ENCODE measurements around the gene HSD17B1.

HSD17B1 gene

DNA sequence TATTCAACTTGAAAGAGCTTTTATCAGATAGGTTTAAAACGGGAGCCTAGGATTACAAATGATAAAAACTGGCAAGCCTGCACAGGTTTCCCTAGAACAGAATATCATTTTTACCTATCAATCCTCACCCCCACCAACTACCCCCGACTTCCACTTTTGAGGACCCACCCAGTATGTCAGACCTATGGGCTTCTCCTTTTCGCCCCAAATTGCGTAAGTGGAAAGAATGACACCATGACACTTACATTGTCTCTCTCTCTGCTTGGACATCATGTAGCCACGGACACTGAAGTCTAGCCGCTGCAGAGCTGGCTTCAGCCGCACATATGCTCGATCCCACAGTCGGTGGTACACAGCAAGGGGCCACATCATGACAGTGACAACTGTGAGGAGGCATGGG is 32.2 kb downstream of the HSD17B1 start:
- no peak for DNase-seq (ENCODE audit: extremely low read depth, low read depth)
- TF ChIP-seq, protein P1, sequence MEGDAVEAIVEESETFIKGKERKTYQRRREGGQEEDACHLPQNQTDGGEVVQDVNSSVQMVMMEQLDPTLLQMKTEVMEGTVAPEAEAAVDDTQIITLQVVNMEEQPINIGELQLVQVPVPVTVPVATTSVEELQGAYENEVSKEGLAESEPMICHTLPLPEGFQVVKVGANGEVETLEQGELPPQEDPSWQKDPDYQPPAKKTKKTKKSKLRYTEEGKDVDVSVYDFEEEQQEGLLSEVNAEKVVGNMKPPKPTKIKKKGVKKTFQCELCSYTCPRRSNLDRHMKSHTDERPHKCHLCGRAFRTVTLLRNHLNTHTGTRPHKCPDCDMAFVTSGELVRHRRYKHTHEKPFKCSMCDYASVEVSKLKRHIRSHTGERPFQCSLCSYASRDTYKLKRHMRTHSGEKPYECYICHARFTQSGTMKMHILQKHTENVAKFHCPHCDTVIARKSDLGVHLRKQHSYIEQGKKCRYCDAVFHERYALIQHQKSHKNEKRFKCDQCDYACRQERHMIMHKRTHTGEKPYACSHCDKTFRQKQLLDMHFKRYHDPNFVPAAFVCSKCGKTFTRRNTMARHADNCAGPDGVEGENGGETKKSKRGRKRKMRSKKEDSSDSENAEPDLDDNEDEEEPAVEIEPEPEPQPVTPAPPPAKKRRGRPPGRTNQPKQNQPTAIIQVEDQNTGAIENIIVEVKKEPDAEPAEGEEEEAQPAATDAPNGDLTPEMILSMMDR (IDR thresholded peaks at IDR 0.05; ENCODE audit: low read depth, low read length) = no peak

GRCh38 chr17:42585353-42585752 is 32.6 kb downstream of the HSD17B1 start:
- TF ChIP-seq, protein P1 (IDR thresholded peaks at IDR 0.05; ENCODE audit: low read depth, low read length) = no peak
- no peak for DNase-seq (ENCODE audit: extremely low read depth, low read depth)

GRCh38 chr17:42586514-42587230 is 33.9 kb downstream of the HSD17B1 start:
- TF ChIP-seq, protein P1 (IDR thresholded peaks at IDR 0.05; ENCODE audit: low read depth, low read length) = no peak
- no peak for DNase-seq (ENCODE audit: extremely low read depth, low read depth)

DNA sequence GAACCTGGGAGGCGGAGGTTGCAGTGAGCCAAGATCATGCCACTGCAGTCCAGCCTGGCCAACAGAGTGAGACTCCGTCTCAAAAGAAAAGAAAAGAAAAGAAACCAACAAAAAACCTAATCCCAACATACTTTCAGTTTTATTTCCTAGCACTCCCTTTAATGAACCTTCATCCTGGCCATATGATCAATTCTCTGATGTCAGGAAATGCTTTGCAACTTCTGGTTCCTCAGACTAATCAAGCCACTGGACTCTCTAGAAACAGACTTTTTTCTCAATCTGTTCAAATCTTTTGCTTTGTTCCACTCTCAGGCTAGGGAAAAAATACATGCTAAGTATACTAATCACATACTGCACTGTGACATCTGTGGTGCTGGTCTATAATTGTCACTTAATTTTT is 38.2 kb downstream of the HSD17B1 start:
- no peak for DNase-seq (ENCODE audit: extremely low read depth, low read depth)
- TF ChIP-seq, protein P1 (IDR thresholded peaks at IDR 0.05; ENCODE audit: low read depth, low read length) = no peak

GRCh38 chr17:42591411-42591810 is 38.7 kb downstream of the HSD17B1 start:
- no peak for DNase-seq (ENCODE audit: extremely low read depth, low read depth)
- TF ChIP-seq, protein P1 (IDR thresholded peaks at IDR 0.05; ENCODE audit: low read depth, low read length) = no peak

DNA sequence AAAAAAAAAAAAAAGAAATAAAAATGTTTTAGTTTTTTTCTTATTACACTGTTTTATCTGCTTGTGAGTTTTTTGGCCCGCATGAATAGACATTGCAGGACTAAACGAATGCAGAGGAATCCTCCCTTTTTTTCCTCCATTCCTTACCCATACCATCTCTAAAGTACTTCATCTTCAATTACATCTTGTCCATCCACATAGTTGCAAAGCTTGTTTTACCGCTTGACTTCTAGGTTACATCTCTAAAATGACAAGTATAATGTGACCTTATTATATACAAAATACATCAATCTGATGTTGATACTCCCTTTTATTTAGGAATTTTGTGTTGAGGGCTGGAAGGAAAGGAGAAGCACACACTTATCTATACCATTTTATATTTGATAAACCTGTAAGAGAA is 43.7 kb downstream of the HSD17B1 start:
- TF ChIP-seq, protein P1 (IDR thresholded peaks at IDR 0.05; ENCODE audit: low read depth, low read length) = no peak
- DNase-seq (ENCODE audit: extremely low read depth, low read depth) = no peak

GRCh38 chr17:42598905-42599304 is 46.2 kb downstream of the HSD17B1 start:
- no peak for DNase-seq (ENCODE audit: extremely low read depth, low read depth)
- TF ChIP-seq, protein P1 (IDR thresholded peaks at IDR 0.05; ENCODE audit: low read depth, low read length) = no peak
